HEK293T (cell line): ENCODE measurements around the gene SLC39A7.

Experiments used
- CTCF ChIA-PET: fragments of 350-600 bp; formaldehyde crosslinking; extraction: SDS; loops from one replicate; lab custom pipeline; 2021; ENCODE audit warnings: antibody characterized with exemption, inconsistent platforms; lab: Yijun Ruan, JAX
- POLR2A ChIA-PET: fragments of 350-600 bp; formaldehyde crosslinking; extraction: SDS; loops from one replicate; lab custom pipeline; 2020; ENCODE audit warnings: antibody characterized with exemption, inconsistent platforms; lab: Yijun Ruan, JAX
- DNase-seq: peaks from one replicate; pipeline ENCODE4 v3.0.0; 2012; ENCODE audit warnings: mixed read lengths; ENCODE audit errors: extremely low spot score
- ARNT ChIP-seq: fragments of 450-650 bp; IDR thresholded peaks from 2 replicates; pipeline ENCODE4 v1.6.1; 2017; ENCODE audit warnings: mild to moderate bottlenecking
- BHLHE40 ChIP-seq: fragments of 450-650 bp; IDR thresholded peaks from 2 replicates; pipeline ENCODE4 v1.6.1; 2016; ENCODE audit warnings: mild to moderate bottlenecking, moderate library complexity, borderline replicate concordance
- CTBP1 ChIP-seq: fragments of 450-650 bp; IDR thresholded peaks from 2 replicates; pipeline ENCODE4 v1.6.1; 2016; ENCODE audit warnings: borderline replicate concordance
- ELF4 ChIP-seq: fragments of 450-650 bp; IDR thresholded peaks from 2 replicates; pipeline ENCODE4 v1.6.1; 2017; ENCODE audit warnings: antibody characterized with exemption
- FOXA1 ChIP-seq: fragments of 450-650 bp; IDR thresholded peaks from 2 replicates; pipeline ENCODE4 v1.6.1; 2016; ENCODE audit warnings: mild to moderate bottlenecking
- FOXK2 ChIP-seq: fragments of 450-650 bp; IDR thresholded peaks from 2 replicates; pipeline ENCODE4 v1.6.1; 2016; ENCODE audit warnings: mild to moderate bottlenecking
- FOXM1 ChIP-seq: fragments of 450-650 bp; IDR thresholded peaks from 2 replicates; pipeline ENCODE4 v1.6.1; 2017; ENCODE audit warnings: mild to moderate bottlenecking, borderline replicate concordance
- HDGF ChIP-seq: fragments of 450-650 bp; IDR thresholded peaks from 2 replicates; pipeline ENCODE4 v1.6.1; 2017; ENCODE audit warnings: antibody characterized with exemption, borderline replicate concordance
- L3MBTL2 ChIP-seq: fragments of 450-650 bp; conservative IDR thresholded peaks from 2 replicates; pipeline ENCODE4 v1.6.1; 2016; ENCODE audit warnings: mild to moderate bottlenecking
- LEF1 ChIP-seq: fragments of 450-650 bp; IDR thresholded peaks from 2 replicates; pipeline ENCODE4 v1.6.1; 2017; ENCODE audit warnings: mild to moderate bottlenecking, borderline replicate concordance
- NFRKB ChIP-seq: fragments of 450-650 bp; IDR thresholded peaks from 2 replicates; pipeline ENCODE4 v1.6.1; 2016; ENCODE audit warnings: mild to moderate bottlenecking, moderate library complexity
- PKNOX1 ChIP-seq: fragments of 450-650 bp; IDR thresholded peaks from 2 replicates; pipeline ENCODE4 v1.6.1; 2016
- SP1 ChIP-seq: fragments of 450-650 bp; IDR thresholded peaks from 2 replicates; pipeline ENCODE4 v1.6.1; 2017
- SUZ12 ChIP-seq: fragments of 450-650 bp; IDR thresholded peaks from 2 replicates; pipeline ENCODE4 v1.6.1; 2016; ENCODE audit warnings: mild to moderate bottlenecking
- TARDBP ChIP-seq: fragments of 450-650 bp; IDR thresholded peaks from 2 replicates; pipeline ENCODE4 v1.6.1; 2016
- ZNF384 ChIP-seq: fragments of 450-650 bp; IDR thresholded peaks from 2 replicates; pipeline ENCODE4 v1.6.1; 2016

Gene SLC39A7

GRCh38 chr6:33200219-33201146, at the start of gene SLC39A7, which contains the start of gene RXRB:
SLC39A7 (plus strand) TSS chr6:33200867; CDS start chr6:33201246, 379 bp downstream.
RXRB (minus strand) TSS chr6:33200665; CDS start chr6:33200476, 189 bp downstream.
- ChIA-PET CTCF (no interaction called here), POLR2A (interaction anchor here (1.0 to 1.9 kb wide), 5 partner anchors 8 to 71 kb away, joined by 3 to 15 read pairs (median 4); partner anchors contain the start of genes RING1, RPS18 and VPS52)
- TF ChIP-seq NFRKB, result peak; percentile 82
- TF ChIP-seq L3MBTL2, result peak; percentile 63
- peak; percentile 48; the same call in 1 of the 2 replicates for TF ChIP-seq SP1
- no peak for TF ChIP-seq ARNT
- TF ChIP-seq FOXA1, result no peak
- TF ChIP-seq CTBP1, result no peak
- no peak for TF ChIP-seq LEF1
- peak; percentile 22; the same call in 1 of the 2 replicates for TF ChIP-seq PKNOX1
- TF ChIP-seq HDGF, result no peak
- no peak for TF ChIP-seq SUZ12
- TF ChIP-seq ELF4, result peak; percentile 73
- no peak; the same call in 1 of the 2 replicates for TF ChIP-seq FOXM1
- TF ChIP-seq TARDBP, result no peak
- TF ChIP-seq BHLHE40, result no peak
- no peak for TF ChIP-seq FOXK2
- TF ChIP-seq ZNF384, result no peak
- peak; percentile 94 for DNase-seq

GRCh38 chr6:33151050-33151449, 49.6 kb upstream of the SLC39A7 start:
- ChIA-PET CTCF (no interaction called here), POLR2A (interaction anchor here (1.2 kb wide), 1 partner anchor 99 kb away, joined by 3 read pairs; no protein-coding TSS in a partner anchor)
- TF ChIP-seq LEF1 (no peak), ELF4 (no peak), FOXA1 (no peak), HDGF (no peak), NFRKB (no peak), ZNF384 (no peak), L3MBTL2 (no peak), ARNT (no peak), BHLHE40 (no peak), TARDBP (no peak), SP1 (no peak)
- no peak for DNase-seq

GRCh38 chr6:33154349-33154748, 46.3 kb upstream of the SLC39A7 start:
- CTCF ChIA-PET, result no interaction called here
- TF ChIP-seq SP1 (no peak), LEF1 (no peak), PKNOX1 (no peak), FOXM1 (no peak), BHLHE40 (no peak), L3MBTL2 (no peak), ARNT (no peak), FOXK2 (no peak), CTBP1 (no peak), TARDBP (no peak)
- DNase-seq, result no peak
- POLR2A ChIA-PET, result interaction anchor here (1.1 to 2.1 kb wide), 3 partner anchors 7 to 95 kb away, joined by 4 to 5 read pairs (median 4); partner anchors contain the start of gene RING1

GRCh38 chr6:33156561-33156960, 44.1 kb upstream of the SLC39A7 start:
- ChIA-PET POLR2A (interaction anchor here (1.1 to 1.3 kb wide), 2 partner anchors 52 to 115 kb away, joined by 3 to 4 read pairs; partner anchors contain the start of genes RING1, RPS18 and VPS52), CTCF (no interaction called here)
- no peak for DNase-seq
- no peak for TF ChIP-seq TARDBP
- TF ChIP-seq FOXM1, result no peak
- no peak for TF ChIP-seq PKNOX1
- TF ChIP-seq NFRKB, result no peak
- no peak for TF ChIP-seq SUZ12
- TF ChIP-seq CTBP1, result no peak
- TF ChIP-seq ZNF384, result no peak

- POLR2A ChIA-PET, result interaction anchor here (1.1 to 1.3 kb wide), 2 partner anchors 52 to 114 kb away, joined by 3 to 4 read pairs; partner anchors contain the start of genes RING1, RPS18 and VPS52
- CTCF ChIA-PET, result no interaction called here
- no peak for TF ChIP-seq FOXA1
- TF ChIP-seq LEF1, result no peak
- no peak for TF ChIP-seq FOXK2
- no peak for TF ChIP-seq ZNF384
- TF ChIP-seq BHLHE40, result no peak
- no peak for TF ChIP-seq NFRKB
- TF ChIP-seq CTBP1, result no peak
- no peak for TF ChIP-seq ELF4
- no peak for TF ChIP-seq HDGF
- TF ChIP-seq SP1, result no peak
- no peak for TF ChIP-seq PKNOX1
- no peak for TF ChIP-seq FOXM1
- TF ChIP-seq SUZ12, result no peak
- TF ChIP-seq TARDBP, result no peak
- no peak for TF ChIP-seq ARNT
- TF ChIP-seq L3MBTL2, result no peak
- no peak for DNase-seq
Observed at GRCh38 chr6:33156964-33157363, 43.7 kb upstream of the SLC39A7 start.
